ENCODE results near the gene TRPC4AP.

DNA sequence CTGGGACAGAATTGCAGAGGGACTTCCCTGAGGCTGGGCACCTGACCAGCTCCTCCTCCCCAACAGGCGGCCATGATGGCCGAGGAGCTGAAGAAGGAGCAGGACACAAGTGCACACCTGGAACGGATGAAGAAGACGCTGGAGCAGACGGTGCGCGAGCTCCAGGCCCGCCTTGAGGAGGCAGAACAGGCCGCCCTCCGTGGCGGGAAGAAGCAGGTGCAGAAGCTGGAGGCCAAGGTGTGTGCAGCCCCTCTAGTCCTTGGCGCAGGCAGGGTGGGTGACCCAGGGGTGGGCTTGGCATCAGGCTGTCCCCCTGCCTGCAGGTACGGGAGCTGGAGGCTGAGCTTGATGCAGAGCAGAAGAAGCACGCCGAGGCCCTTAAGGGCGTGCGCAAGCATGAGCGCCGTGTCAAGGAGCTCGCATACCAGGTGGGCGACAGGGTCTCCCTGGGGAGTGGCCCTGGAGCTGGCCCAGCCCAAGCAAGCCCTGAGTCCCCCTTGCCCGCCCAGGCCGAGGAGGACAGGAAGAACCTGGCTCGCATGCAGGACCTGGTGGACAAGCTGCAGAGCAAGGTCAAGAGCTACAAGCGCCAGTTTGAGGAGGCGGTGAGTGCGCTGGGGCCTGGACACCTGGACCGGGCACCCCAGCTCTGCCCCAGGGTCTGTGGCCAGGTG lies 91.5 kb downstream of the TRPC4AP start:
- no peak for TF ChIP-seq IKZF1 (conservative IDR thresholded peaks at IDR 0.05)
- TF ChIP-seq GATAD2B (conservative IDR thresholded peaks at IDR 0.05; ENCODE audit: low read depth) = no peak
- TF ChIP-seq HDAC6 (IDR thresholded peaks at IDR 0.05; ENCODE audit: unreplicated experiment) = no peak
- TF ChIP-seq, protein P1, sequence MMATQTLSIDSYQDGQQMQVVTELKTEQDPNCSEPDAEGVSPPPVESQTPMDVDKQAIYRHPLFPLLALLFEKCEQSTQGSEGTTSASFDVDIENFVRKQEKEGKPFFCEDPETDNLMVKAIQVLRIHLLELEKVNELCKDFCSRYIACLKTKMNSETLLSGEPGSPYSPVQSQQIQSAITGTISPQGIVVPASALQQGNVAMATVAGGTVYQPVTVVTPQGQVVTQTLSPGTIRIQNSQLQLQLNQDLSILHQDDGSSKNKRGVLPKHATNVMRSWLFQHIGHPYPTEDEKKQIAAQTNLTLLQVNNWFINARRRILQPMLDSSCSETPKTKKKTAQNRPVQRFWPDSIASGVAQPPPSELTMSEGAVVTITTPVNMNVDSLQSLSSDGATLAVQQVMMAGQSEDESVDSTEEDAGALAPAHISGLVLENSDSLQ (IDR thresholded peaks at IDR 0.05) = no peak
- no peak for TF ChIP-seq RELA (IDR thresholded peaks at IDR 0.05; ENCODE audit: borderline replicate concordance, partially characterized antibody)
- no peak for TF ChIP-seq BHLHE40 (IDR thresholded peaks at IDR 0.05; ENCODE audit: borderline replicate concordance in 1 of 2, low read depth in 2 of 2, low read length in 1 of 2)
- TF ChIP-seq PAX5 (IDR thresholded peaks at IDR 0.05; ENCODE audit: borderline replicate concordance, low read depth, low read length) = no peak
- TF ChIP-seq SRF (IDR thresholded peaks at IDR 0.05; ENCODE audit: low read depth in 2 of 2, low read length in 2 of 2) = no peak
- TF ChIP-seq RAD21 (IDR thresholded peaks at IDR 0.05; ENCODE audit: insufficient read depth, low read depth, low read length) = no peak
- no peak for TF ChIP-seq HCFC1 (IDR thresholded peaks at IDR 0.05; ENCODE audit: low read length)
- TF ChIP-seq, protein P2, sequence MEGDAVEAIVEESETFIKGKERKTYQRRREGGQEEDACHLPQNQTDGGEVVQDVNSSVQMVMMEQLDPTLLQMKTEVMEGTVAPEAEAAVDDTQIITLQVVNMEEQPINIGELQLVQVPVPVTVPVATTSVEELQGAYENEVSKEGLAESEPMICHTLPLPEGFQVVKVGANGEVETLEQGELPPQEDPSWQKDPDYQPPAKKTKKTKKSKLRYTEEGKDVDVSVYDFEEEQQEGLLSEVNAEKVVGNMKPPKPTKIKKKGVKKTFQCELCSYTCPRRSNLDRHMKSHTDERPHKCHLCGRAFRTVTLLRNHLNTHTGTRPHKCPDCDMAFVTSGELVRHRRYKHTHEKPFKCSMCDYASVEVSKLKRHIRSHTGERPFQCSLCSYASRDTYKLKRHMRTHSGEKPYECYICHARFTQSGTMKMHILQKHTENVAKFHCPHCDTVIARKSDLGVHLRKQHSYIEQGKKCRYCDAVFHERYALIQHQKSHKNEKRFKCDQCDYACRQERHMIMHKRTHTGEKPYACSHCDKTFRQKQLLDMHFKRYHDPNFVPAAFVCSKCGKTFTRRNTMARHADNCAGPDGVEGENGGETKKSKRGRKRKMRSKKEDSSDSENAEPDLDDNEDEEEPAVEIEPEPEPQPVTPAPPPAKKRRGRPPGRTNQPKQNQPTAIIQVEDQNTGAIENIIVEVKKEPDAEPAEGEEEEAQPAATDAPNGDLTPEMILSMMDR (IDR thresholded peaks at IDR 0.05 in 2 of 3, conservative IDR thresholded peaks at IDR 0.05 in 1 of 3; ENCODE audit: control insufficient read depth in 2 of 3, extremely low read depth in 1 of 3, insufficient read depth in 1 of 3, low read depth in 3 of 3, low read length in 3 of 3) = no peak

Measured in GM12878 (cell line).